Suprapubic skin (tissue), 3 donors: Measurements from ENCODE around the gene TRAF7.

Experiments used
- CTCF ChIP-seq, 2 donors: fragments of 200-600 bp in 1 of 2; fragments of 450-650 bp in 1 of 2; sonication (generic) in 1 of 2; IDR thresholded peaks; one replicate each; pipeline ENCODE4 v1.5.1; 2016 to 2019; ENCODE audit warnings: antibody characterized with exemption in 2 of 2, mild to moderate bottlenecking in 1 of 2, moderate library complexity in 1 of 2
- POLR2A ChIP-seq, 2 donors: fragments of 450-650 bp; IDR thresholded peaks; one replicate each; pipeline ENCODE4 v1.6.1; 2017; ENCODE audit warnings: antibody characterized with exemption in 2 of 2, mild to moderate bottlenecking in 2 of 2, moderate library complexity in 2 of 2

GRCh38 chr16:2214719-2214968 is 59.1 kb downstream of the TRAF7 start, which contains the start of gene PGP:
- peak in 1 of 2 donors; percentile 10 for TF ChIP-seq POLR2A (IDR thresholded peaks at IDR 0.05)
- no peak for TF ChIP-seq CTCF (IDR thresholded peaks at IDR 0.05)
